GM19099 (cell line): Measurements from ENCODE around the gene CENPN.

Experiments used
- POLR2A ChIP-seq: IDR thresholded peaks from 3 replicates; pipeline ENCODE4 v1.6.1; 2011; ENCODE audit warnings: low read depth; ENCODE audit not compliant: insufficient read length; ENCODE audit errors: extremely low read depth

The CENPN gene

DNA sequence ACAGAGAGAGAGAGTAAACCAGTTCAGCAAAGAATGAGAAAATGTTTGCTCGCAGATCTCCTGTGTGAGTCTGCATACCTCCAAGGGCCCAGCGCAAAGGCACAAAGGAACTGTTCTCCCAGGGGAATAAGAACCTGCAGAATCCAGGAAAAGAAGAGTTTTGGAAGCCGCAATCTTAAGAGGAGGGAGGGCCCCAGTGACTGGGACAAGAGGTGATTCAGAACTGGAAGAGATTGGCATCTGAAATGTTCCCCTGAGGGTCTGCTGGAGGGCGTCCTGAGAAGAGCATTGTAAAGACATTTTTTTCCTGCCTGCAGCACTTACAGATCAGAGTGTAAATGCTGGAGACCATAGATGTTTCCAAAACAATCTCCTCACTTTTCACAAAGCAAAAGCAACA, 34.7 kb downstream of the CENPN start:
- TF ChIP-seq POLR2A: no peak

DNA sequence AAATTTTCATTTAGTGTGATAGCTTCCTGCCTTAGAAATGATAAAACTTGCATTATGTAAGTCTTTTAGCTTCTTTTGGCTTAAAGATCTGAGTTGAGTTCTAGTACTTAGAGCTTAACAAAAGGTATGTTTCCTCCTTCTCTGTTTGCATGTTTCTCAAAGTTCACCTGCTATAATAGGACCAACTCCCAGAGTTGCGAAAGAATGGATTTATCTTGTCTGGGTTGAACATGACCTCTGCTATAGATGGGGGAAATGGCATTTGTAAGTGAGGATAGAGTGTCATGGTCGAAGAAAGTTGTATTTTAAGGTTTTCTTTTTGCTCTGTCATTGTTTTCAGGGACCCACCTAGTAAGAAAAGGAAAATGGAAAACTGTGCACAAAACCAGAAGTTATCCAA, 35.8 kb downstream of the CENPN start:
- TF ChIP-seq POLR2A: no peak

- TF ChIP-seq POLR2A: no peak
These were observed 46.7 kb downstream of the CENPN start for GRCh38 chr16:81053761-81054160.

- no peak for TF ChIP-seq POLR2A
These were observed 53.7 kb downstream of the CENPN start for GRCh38 chr16:81060576-81061306.

- TF ChIP-seq POLR2A: no peak
These were observed 54.3 kb downstream of the CENPN start for GRCh38 chr16:81061307-81061640.

DNA sequence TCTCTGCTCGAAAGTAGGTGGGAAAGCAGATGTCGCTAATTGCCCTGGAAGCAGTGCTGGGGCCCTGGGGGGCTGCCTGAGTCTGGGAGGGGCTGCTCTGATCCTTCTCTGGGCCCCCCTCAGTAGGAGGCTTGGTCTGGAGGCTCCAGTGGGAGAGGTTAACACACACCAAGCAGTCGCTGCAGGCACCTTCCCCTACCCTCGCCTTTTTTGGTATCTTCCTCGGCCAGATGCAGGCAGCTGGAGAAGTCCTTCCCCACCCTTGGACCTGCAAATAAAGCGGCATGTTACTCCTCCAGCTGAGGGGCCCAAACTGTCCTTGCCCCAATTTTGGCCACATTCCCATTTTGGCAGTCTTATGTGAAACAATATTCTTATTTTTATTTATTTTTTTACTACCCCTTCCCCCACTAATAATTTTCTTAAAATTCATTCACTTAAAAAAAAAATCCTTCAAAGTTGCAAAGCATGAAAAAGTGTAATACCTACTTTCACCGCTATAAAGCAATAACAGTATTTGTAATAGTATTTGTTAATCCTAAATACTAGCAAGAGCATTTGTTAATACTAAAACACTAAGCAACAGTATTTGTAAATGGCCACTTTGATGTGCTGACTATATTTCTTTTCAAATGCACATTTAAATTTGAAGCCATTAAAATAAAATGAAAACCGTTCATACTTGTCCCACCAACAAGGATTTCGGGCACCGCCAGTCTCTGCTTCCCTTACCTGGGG, 55.0 kb downstream of the CENPN start:
- no peak for TF ChIP-seq POLR2A

DNA sequence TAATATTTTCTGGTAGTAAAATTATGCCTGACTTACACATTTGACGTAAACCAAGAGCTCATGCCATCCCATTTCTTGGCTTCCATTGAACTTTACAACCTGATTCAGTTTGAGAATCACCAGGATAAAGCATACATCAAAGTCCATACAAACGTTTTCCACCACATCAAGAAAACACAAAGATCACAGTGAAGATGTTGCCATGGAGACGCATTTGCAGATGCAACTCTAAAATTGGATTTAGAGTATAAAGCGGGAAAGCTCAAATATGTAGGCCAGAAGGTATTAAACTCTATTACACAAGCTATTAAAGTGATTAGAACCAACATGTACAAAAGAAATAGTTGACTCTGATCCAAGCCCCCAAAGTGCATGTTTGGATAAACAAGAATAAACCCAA, 59.7 kb downstream of the CENPN start:
- no peak for TF ChIP-seq POLR2A

- no peak for TF ChIP-seq POLR2A
These were observed 60.2 kb downstream of the CENPN start for GRCh38 chr16:81067166-81067565.

DNA sequence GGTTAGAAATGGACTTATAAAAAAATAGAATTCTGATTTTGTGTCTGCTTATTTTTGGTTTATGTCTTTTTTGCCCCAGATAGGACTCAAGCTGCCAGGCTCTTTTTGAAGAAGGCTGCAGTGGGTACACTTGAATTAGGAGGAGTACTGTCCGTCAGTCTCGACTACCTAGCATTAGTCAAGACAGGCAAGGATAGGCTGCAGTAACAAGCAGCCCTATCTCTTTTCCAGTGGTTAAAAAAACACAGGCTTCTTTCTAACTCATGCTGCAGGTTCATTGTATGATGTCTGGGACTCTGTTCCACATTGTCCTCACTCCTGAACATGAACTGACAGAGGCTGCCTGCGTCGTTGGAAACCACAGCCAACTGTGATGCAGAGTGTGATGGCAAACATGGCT, 62.0 kb downstream of the CENPN start:
- TF ChIP-seq POLR2A: no peak

DNA sequence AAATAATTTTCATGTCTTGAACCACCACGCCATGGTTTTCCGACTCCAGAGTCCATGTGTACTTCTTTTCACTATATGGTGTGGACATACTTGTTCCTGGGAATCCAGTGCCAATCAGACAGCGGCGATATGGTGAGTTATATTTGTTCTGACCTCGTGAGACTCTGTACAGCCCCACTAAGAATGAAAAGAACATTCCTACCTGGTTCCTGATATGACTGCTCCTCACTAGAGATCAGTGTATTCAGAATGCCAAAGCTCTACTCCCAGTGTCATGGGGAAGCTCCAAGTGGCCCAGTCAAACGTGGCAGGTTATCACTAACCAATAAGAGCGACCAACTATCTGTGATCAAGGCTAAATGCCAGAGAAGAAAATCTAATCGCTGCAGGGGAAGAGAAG, 64.0 kb downstream of the CENPN start:
- no peak for TF ChIP-seq POLR2A

GRCh38 chr16:81071805-81072204, 64.8 kb downstream of the CENPN start:
- no peak for TF ChIP-seq POLR2A

GRCh38 chr16:81073560-81074330, 66.7 kb downstream of the CENPN start:
- no peak for TF ChIP-seq POLR2A

- no peak for TF ChIP-seq POLR2A
These were observed 69.6 kb downstream of the CENPN start for GRCh38 chr16:81076566-81077075.

- TF ChIP-seq POLR2A: peak; percentile 84
These were observed 70.3 kb downstream of the CENPN start, which contains the start of gene C16orf46 for GRCh38 chr16:81077076-81077940. Gene C16orf46 (minus strand): TSS chr16:81077238. CDS start chr16:81063955, 13,283 bp downstream.

GRCh38 chr16:81080233-81080632, 73.2 kb downstream of the CENPN start:
- TF ChIP-seq POLR2A: no peak

GRCh38 chr16:81081014-81081413, 74.0 kb downstream of the CENPN start:
- no peak for TF ChIP-seq POLR2A
